ENCODE results near the gene GRAP2. TPM values are rescaled to one million over a fixed set of nuclear protein-coding genes. Genes with fewer than 3 reads are reported as not detected.

The GRAP2 gene
- total and polyA plus RNA-seq, 2 of the 13 experiments (the other 11 are each of a cell fraction or from before 2014, with no cell fraction given): 0.15 TPM; not detected in 1

DNA sequence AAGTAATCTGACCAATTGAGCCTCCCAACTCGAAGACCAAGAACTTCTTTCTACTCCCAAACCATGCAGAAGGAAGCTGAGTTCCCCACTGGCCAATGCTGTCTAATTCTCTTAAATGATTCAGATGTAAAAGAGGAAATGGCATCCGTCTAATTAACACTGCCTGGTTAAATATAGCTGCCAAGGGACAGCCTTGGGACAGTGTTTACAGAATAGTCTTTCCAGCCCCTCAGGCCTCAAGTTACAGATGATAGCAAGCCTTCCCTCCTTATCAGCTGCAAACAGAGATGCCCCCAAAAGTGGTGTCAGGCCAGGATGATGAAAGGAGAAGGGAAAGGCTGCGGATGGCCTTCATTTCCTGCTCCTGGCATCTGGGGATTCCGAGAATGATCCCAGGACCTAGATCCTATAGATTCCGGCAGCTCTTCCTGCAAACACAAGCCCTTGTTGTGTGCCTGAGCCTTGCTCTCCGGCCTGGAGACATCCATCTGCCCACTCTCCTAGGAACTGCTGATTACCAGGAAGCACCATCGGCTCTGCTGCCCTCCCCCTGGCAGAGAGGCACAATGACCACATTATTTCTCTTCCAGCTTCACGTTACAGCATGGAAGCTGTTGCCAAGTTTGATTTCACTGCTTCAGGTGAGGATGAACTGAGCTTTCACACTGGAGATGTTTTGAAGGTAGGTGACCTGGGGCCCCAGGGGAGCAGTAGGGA, 45.8 kb downstream of the GRAP2 start:
- H2AFZ ChIP-seq (ENCODE audit: low read length): no peak overlapping the region
- no TSS peak for BruUV-seq (replicated peaks)

More for the DNA sequence above, 45.8 kb downstream of the GRAP2 start:
- no peak overlapping the region for H3K9ac ChIP-seq (ENCODE audit: insufficient read depth, low read depth, low read length)
- no peaks in the 10 kb centered on the region for H3K79me2 ChIP-seq (ENCODE audit: insufficient read depth, low read length)
- ChIA-PET POLR2A (no interaction called here), CTCF (ENCODE audit: low intra/inter-chr PET ratio, low total read pairs) (no interaction called here)
- FAIRE-seq (no peak), ATAC-seq (no peak), DNase-seq (ENCODE audit: low spot score) (no peak)
- peak overlapping the region; percentile 22; the same call in 1 of the 2 replicates for H3K4me2 ChIP-seq (ENCODE audit: low read depth, low read length)
- H3K27ac ChIP-seq (ENCODE audit: extremely low read length, insufficient read depth, low read length): no peak overlapping the region
- peaks cover 23% of the 10 kb centered on the region for H3K4me1 ChIP-seq (ENCODE audit: insufficient read depth, low read length)
- H3K36me3 ChIP-seq (replicated peaks in 1 of 2; ENCODE audit: control insufficient read depth in 1 of 2, insufficient read depth in 2 of 2, low read length in 2 of 2): no peaks in the 10 kb centered on the region
- in situ Hi-C loops (cut with HindIII; ENCODE audit: extremely low pct_ligation_motif_present, low pct_unique_long_range_greater_than_20kb): no loop called here
- H3K4me3 ChIP-seq (replicated peaks in 1 of 3; ENCODE audit: insufficient read depth in 1 of 3, low read depth in 2 of 3, low read length in 3 of 3): no peak overlapping the region
- H3K9me3 ChIP-seq (ENCODE audit: low read length): no peaks in the 10 kb centered on the region
- TF ChIP-seq, protein P1, sequence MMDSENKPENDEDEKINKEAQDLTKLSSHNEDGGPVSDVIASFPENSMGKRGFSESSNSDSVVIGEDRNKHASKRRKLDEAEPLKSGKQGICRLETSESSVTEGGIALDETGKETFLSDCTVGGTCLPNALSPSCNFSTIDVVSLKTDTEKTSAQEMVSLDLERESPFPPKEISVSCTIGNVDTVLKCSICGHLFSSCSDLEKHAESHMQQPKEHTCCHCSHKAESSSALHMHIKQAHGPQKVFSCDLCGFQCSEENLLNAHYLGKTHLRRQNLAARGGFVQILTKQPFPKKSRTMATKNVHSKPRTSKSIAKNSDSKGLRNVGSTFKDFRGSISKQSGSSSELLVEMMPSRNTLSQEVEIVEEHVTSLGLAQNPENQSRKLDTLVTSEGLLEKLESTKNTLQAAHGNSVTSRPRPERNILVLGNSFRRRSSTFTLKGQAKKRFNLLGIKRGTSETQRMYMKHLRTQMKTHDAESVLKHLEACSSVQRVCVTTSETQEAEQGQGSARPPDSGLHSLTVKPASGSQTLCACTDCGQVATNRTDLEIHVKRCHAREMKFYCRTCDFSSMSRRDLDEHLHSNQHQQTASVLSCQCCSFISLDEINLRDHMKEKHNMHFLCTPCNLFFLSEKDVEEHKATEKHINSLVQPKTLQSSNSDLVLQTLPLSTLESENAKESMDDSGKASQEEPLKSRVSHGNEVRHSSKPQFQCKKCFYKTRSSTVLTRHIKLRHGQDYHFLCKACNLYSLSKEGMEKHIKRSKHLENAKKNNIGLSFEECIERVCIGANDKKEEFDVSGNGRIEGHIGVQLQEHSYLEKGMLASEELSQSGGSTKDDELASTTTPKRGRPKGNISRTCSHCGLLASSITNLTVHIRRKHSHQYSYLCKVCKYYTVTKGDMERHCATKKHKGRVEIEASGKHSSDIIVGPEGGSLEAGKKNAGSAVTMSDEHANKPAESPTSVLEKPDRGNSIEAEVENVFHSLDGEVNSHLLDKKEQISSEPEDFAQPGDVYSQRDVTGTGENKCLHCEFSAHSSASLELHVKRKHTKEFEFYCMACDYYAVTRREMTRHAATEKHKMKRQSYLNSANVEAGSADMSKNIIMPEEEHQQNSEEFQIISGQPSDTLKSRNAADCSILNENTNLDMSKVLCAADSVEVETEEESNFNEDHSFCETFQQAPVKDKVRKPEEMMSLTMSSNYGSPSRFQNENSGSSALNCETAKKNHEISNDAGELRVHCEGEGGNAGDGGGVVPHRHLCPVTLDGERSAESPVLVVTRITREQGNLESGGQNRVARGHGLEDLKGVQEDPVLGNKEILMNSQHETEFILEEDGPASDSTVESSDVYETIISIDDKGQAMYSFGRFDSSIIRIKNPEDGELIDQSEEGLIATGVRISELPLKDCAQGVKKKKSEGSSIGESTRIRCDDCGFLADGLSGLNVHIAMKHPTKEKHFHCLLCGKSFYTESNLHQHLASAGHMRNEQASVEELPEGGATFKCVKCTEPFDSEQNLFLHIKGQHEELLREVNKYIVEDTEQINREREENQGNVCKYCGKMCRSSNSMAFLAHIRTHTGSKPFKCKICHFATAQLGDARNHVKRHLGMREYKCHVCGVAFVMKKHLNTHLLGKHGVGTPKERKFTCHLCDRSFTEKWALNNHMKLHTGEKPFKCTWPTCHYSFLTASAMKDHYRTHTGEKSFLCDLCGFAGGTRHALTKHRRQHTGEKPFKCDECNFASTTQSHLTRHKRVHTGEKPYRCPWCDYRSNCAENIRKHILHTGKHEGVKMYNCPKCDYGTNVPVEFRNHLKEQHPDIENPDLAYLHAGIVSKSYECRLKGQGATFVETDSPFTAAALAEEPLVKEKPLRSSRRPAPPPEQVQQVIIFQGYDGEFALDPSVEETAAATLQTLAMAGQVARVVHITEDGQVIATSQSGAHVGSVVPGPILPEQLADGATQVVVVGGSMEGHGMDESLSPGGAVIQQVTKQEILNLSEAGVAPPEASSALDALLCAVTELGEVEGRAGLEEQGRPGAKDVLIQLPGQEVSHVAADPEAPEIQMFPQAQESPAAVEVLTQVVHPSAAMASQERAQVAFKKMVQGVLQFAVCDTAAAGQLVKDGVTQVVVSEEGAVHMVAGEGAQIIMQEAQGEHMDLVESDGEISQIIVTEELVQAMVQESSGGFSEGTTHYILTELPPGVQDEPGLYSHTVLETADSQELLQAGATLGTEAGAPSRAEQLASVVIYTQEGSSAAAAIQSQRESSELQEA (CRISPR knock-in tag; IDR thresholded peaks at IDR 0.05; ENCODE audit: not compliant biosample characterization): no peak
- 0 out of 2 replicates have a peak, but pooled peaks have one; percentile 29 for TF ChIP-seq ELF1 (CRISPR knock-in tag; IDR thresholded peaks at IDR 0.05)
- TF ChIP-seq SOX5 (CRISPR knock-in tag; IDR thresholded peaks at IDR 0.05; ENCODE audit: borderline replicate concordance): 0 out of 2 replicates have a peak, but pooled peaks have one; percentile 9
- no peak for TF ChIP-seq SOX13 (IDR thresholded peaks at IDR 0.05)
- 0 out of 4 replicates have a peak, but pooled peaks of 1 of the 2 experiments have one; percentile 8 for TF ChIP-seq SOX13 (CRISPR knock-in tag; conservative IDR thresholded peaks at IDR 0.05 in 1 of 2, IDR thresholded peaks at IDR 0.05 in 1 of 2)
- WGBS (ENCODE audit: low lambda C conversion rate): 6% methylated on average over 4 of the region's 8 CpGs
- intact Hi-C loops (cut with micrococcal nuclease; ENCODE audit: unreplicated experiment): no loop called here
- peaks cover 0 to 10% of the 10 kb centered on the region in 2 experiments; a peak in 2 of 5 replicates for H3K27me3 ChIP-seq (ENCODE audit: control insufficient read depth in 1 of 2, insufficient read depth in 2 of 2, low read length in 2 of 2)
- H4K20me1 ChIP-seq (ENCODE audit: insufficient read depth, low read length): no peaks in the 10 kb centered on the region

Measured in HepG2 (cell line).